Suprapubic skin (tissue), 4 donors: ENCODE data around the gene UPF3A. TPM values are rescaled to one million over a fixed set of nuclear protein-coding genes. Genes with fewer than 3 reads are reported as not detected.

Source experiments
- DNase-seq, 2 donors: peaks; one replicate each; pipeline ENCODE4 v3.0.0-alpha.2; 2019; ENCODE audit warnings: low spot score in 2 of 2
- H3K27ac ChIP-seq: fragments of 200-600 bp; sonication (generic); one replicate; pipeline ENCODE4 v1.5.1; 2019
- H3K27me3 ChIP-seq: fragments of 200-600 bp; sonication (generic); one replicate; pipeline ENCODE4 v1.5.1; 2019
- H3K36me3 ChIP-seq: fragments of 200-600 bp; sonication (generic); one replicate; pipeline ENCODE4 v1.5.1; 2019
- H3K4me1 ChIP-seq: fragments of 200-600 bp; sonication (generic); one replicate; pipeline ENCODE4 v1.5.1; 2019
- H3K4me3 ChIP-seq: fragments of 200-600 bp; sonication (generic); one replicate; pipeline ENCODE4 v1.5.1; 2019; ENCODE audit warnings: mild to moderate bottlenecking
- H3K9me3 ChIP-seq: fragments of 200-600 bp; sonication (generic); one replicate; pipeline ENCODE4 v1.5.1; 2019
- CTCF ChIP-seq, 2 donors: fragments of 200-600 bp in 1 of 2; fragments of 450-650 bp in 1 of 2; sonication (generic) in 1 of 2; IDR thresholded peaks; one replicate each; pipeline ENCODE4 v1.5.1; 2016 to 2019; ENCODE audit warnings: antibody characterized with exemption in 2 of 2, mild to moderate bottlenecking in 1 of 2, moderate library complexity in 1 of 2
- EP300 ChIP-seq: sonication (generic); formaldehyde crosslinking; IDR thresholded peaks from one replicate; pipeline ENCODE4 v1.6.1; 2017; ENCODE audit warnings: antibody characterized with exemption
- POLR2A ChIP-seq, 2 donors: fragments of 450-650 bp; IDR thresholded peaks; one replicate each; pipeline ENCODE4 v1.6.1; 2017; ENCODE audit warnings: antibody characterized with exemption in 2 of 2, mild to moderate bottlenecking in 2 of 2, moderate library complexity in 2 of 2
- POLR2AphosphoS5 ChIP-seq, 3 donors: sonication (generic); formaldehyde crosslinking; IDR thresholded peaks; one replicate each; pipeline ENCODE4 v1.6.1; 2017; ENCODE audit warnings: antibody characterized with exemption in 3 of 3
- WGBS: methylation state at CpG from one replicate; pipeline ENCODE4 v1.1.5; 2018; 5-methylcytosine and 5-hydroxymethylcytosine counted together
- total RNA-seq, 4 donors: library from RNA; depleted of rRNA; stranded (reverse); fragments of >200 nt; gene quantifications; one replicate each; pipeline ENCODE4 v1.1.0, GENCODE V29; 2016

UPF3A gene
- total RNA-seq, 4 donors from 2014 or later = 17.6 to 57.3 (median 30.8) TPM

DNA sequence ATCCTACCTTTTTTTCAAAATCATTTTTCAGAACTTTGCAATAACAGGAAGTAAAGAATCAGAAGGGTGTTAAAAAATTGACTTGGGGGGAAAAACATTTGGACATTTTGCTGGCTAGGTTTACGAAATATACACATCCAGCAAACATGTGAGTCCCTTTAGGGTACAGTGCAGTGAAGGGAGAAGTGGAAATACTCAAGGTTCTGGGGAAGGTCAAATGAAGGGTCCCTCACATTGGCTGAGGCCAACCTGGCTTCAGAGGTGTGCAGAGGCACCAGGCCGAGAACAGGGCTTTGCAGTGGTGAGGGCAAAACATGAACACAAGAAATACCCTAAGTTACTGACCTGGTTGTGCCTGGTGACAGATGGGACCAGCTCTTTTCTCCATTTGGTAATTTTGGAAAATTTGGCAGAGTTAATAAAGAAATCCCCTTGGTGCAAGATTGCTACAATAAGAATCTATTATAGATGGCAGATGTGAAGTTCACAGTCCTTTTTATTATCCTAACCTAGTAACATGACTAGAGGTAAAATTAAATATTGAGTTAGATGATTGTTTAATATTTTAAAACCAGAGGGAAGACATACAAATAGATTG, 1.5 kb upstream of the UPF3A start:
- Histone ChIP-seq H3K36me3 (peaks cover 11% of the 10 kb centered on the region), H3K9me3 (no peaks in the 10 kb centered on the region), H3K4me3 (no peak overlapping the region), H3K27me3 (no peaks in the 10 kb centered on the region), H3K4me1 (peaks cover 32% of the 10 kb centered on the region), H3K27ac (peak overlapping the region; percentile 98)
- TF ChIP-seq POLR2A (IDR thresholded peaks at IDR 0.05) = no peak
- TF ChIP-seq CTCF (IDR thresholded peaks at IDR 0.05) = no peak
- no peak for TF ChIP-seq POLR2AphosphoS5 (IDR thresholded peaks at IDR 0.05)
- TF ChIP-seq EP300 = no peak
- peak in 1 of 2 donors; percentile 27 for DNase-seq
- 94% methylated on average over 2 of the region's 2 CpGs for WGBS

DNA sequence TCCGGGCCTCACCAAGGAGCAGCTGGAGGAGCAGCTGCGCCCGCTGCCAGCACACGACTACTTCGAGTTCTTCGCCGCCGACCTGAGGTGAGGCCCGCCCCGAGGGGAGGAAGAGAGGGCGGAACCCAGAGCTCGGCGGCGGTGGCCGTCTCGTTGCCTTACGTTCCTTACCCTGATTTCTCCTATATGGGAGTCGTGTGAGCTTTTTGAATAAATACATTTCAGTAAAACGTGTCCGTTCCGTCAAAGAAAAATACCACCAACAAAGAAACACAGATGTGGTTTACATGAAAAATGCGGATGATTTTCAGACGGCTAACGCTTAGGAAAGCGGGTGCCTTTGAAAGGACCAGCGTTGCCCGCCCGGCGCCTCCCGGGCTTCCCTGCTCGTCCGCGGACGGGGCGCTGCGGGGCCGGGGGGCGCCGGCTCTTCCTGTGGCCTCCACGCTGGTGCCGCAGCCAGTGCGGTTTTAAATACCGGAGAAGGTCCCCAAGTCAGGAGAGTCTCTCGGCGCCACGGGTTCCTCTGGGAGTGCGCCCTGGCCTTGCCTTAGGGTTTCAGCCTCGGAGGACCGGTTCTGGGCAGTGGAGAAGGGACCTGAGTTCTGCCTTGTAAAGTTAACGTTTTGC, 755 bp downstream of the UPF3A start:
- TF ChIP-seq POLR2AphosphoS5 (IDR thresholded peaks at IDR 0.05) (peak in 2 of 3 donors; percentile 49 to 56), EP300 (no peak), CTCF (IDR thresholded peaks at IDR 0.05) (no peak), POLR2A (IDR thresholded peaks at IDR 0.05) (no peak)
- Histone ChIP-seq H3K27me3 (no peaks in the 10 kb centered on the region), H3K4me1 (peaks cover 40% of the 10 kb centered on the region), H3K4me3 (peak overlapping the region; percentile 61), H3K9me3 (no peaks in the 10 kb centered on the region), H3K36me3 (peaks cover 11% of the 10 kb centered on the region), H3K27ac (peak overlapping the region; percentile 98)
- peak; percentile 72 to 87 for DNase-seq
- WGBS = 0% methylated on average over 47 of the region's 50 CpGs

DNA sequence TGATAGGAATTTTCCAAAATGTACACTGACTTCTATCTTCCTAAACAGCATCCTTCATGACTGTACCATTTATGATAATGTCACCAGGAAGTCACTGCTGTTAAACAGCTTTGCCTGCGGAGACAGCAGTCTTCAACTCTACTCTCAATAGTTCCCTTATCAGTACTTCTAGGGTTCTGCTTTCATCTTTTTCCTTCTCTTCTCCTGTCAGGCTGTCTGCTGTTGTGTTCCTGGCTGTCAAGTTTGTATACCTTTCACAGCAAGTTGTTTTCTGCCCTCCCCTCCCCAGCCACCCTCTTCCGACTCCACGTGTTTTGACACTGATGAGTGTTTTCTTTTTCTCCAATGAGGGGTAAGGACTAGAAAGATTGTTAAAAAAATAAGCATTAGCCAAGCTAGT, 2.2 kb downstream of the UPF3A start:
- Histone ChIP-seq H3K9me3 (no peaks in the 10 kb centered on the region), H3K36me3 (peaks cover 26% of the 10 kb centered on the region), H3K27ac (no peak overlapping the region), H3K4me1 (peaks cover 40% of the 10 kb centered on the region), H3K4me3 (no peak overlapping the region), H3K27me3 (no peaks in the 10 kb centered on the region)
- DNase-seq = peak in 1 of 2 donors; percentile 8
- WGBS = 69% methylated on average over 3 of the region's 3 CpGs
- TF ChIP-seq POLR2A (IDR thresholded peaks at IDR 0.05) = no peak
- no peak for TF ChIP-seq CTCF (IDR thresholded peaks at IDR 0.05)
- no peak for TF ChIP-seq EP300
- no peak for TF ChIP-seq POLR2AphosphoS5 (IDR thresholded peaks at IDR 0.05)

GRCh38 chr13:114284680-114285079, 3.3 kb downstream of the UPF3A start:
- WGBS = 90% methylated on average over 8 of the region's 8 CpGs
- Histone ChIP-seq H3K9me3 (no peaks in the 10 kb centered on the region), H3K27ac (no peak overlapping the region), H3K36me3 (peaks cover 34% of the 10 kb centered on the region), H3K4me3 (no peak overlapping the region), H3K27me3 (no peaks in the 10 kb centered on the region), H3K4me1 (peaks cover 40% of the 10 kb centered on the region)
- no peak for TF ChIP-seq EP300
- TF ChIP-seq CTCF (IDR thresholded peaks at IDR 0.05) = no peak
- no peak for TF ChIP-seq POLR2AphosphoS5 (IDR thresholded peaks at IDR 0.05)
- TF ChIP-seq POLR2A (IDR thresholded peaks at IDR 0.05) = no peak
- DNase-seq = peak in 1 of 2 donors; percentile 7

DNA sequence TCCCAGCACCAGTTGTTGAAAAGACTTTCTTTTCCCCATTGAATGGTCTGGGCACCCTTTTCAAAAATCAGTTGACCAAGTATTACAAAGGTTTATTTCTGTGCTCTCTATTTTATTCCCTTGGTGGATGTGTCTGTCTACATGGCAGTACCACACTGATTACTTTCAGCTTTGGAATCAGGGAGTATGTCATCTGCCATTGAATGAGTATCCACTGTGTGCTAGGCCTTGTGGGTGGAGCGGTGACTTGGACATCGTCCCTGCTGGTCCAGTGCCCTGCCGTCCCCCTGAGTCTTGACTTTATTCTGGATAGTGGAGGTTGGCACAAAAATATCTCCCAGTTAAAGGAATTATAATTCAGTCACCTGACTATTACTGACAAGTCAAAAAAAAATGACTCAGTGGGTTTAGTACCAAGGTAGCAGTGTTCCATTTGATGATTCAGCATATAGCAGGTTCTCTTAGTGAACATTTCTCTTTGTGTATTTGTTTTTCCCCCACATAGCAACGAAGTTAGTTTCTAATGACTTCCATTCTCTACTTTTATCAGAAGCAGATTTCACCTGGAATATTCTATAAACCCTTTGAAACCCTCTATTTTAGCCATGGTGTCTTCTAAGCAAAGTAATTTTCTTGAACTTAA, 3.9 kb downstream of the UPF3A start:
- Histone ChIP-seq H3K27me3 (no peaks in the 10 kb centered on the region), H3K4me3 (no peak overlapping the region), H3K27ac (no peak overlapping the region), H3K36me3 (peaks cover 40% of the 10 kb centered on the region), H3K4me1 (peaks cover 34% of the 10 kb centered on the region), H3K9me3 (no peaks in the 10 kb centered on the region)
- WGBS = 63% methylated on average over 4 of the region's 4 CpGs
- peak in 1 of 2 donors; percentile 26 for DNase-seq
- TF ChIP-seq CTCF (IDR thresholded peaks at IDR 0.05) = no peak
- TF ChIP-seq POLR2AphosphoS5 (IDR thresholded peaks at IDR 0.05) = no peak
- no peak for TF ChIP-seq EP300
- no peak for TF ChIP-seq POLR2A (IDR thresholded peaks at IDR 0.05)
